HCT116 (cell line): ENCODE measurements around the gene ZBTB20.

Experiments
- CEBPB ChIP-seq: IDR thresholded peaks from 2 replicates; pipeline ENCODE4 v1.6.1; 2012; ENCODE audit warnings: low read depth
- EZH2 ChIP-seq: fragments of 200-600 bp; sonication (generic); IDR thresholded peaks from 2 replicates; pipeline ENCODE4 v1.6.1; 2017; ENCODE audit warnings: antibody characterized with exemption, mixed run types
- EZH2phosphoT487 ChIP-seq: fragments of 200-600 bp; IDR thresholded peaks from 2 replicates; pipeline ENCODE4 v1.6.1; 2018; ENCODE audit warnings: antibody characterized with exemption, borderline replicate concordance
- POLR2A ChIP-seq: IDR thresholded peaks from 2 replicates; pipeline ENCODE4 v1.7.0; 2011; ENCODE audit warnings: borderline replicate concordance; ENCODE audit not compliant: insufficient read depth, insufficient read length; ENCODE audit errors: extremely low read depth
- POLR2AphosphoS5 ChIP-seq: IDR thresholded peaks from 2 replicates; pipeline ENCODE4 v1.6.1; 2011; ENCODE audit warnings: mild to moderate bottlenecking, low read depth, low read length, moderate library complexity
- RAD21 ChIP-seq: IDR thresholded peaks from 2 replicates; pipeline ENCODE4 v1.6.1; 2012; ENCODE audit warnings: low read depth, mild to moderate bottlenecking
- SIN3A ChIP-seq: IDR thresholded peaks from 2 replicates; pipeline ENCODE4 v1.6.1; 2012; ENCODE audit warnings: low read depth
- SP1 ChIP-seq: IDR thresholded peaks from 2 replicates; pipeline ENCODE4 v1.6.1; 2012; ENCODE audit warnings: low read depth
- YY1 ChIP-seq: IDR thresholded peaks from 2 replicates; pipeline ENCODE4 v1.6.1; 2011; ENCODE audit warnings: low read length, low read depth, moderate library complexity, mild to moderate bottlenecking; ENCODE audit not compliant: insufficient replicate concordance; ENCODE audit errors: extremely low read depth
- TF ChIP-seq, protein P1 (sequence below), 3 experiments: fragments of 200-600 bp in 1 of 3; sonication (generic) in 1 of 3; IDR thresholded peaks in 2 of 3; conservative IDR thresholded peaks in 1 of 3; 2 replicates each; pipeline ENCODE4 v1.5.1; 2012 to 2017; ENCODE audit warnings: low read depth in 2 of 3, low read length in 2 of 3, antibody characterized with exemption in 1 of 3, borderline replicate concordance in 1 of 3, control low read depth in 1 of 3, mild to moderate bottlenecking in 1 of 3, mixed read lengths in 1 of 3, mixed run types in 1 of 3, moderate library complexity in 1 of 3; ENCODE audit not compliant: insufficient read depth in 1 of 3
- TF ChIP-seq, protein P2 (sequence below): IDR thresholded peaks from 2 replicates; pipeline ENCODE4 v1.6.1; 2012; ENCODE audit warnings: low read depth
- TF ChIP-seq, protein P3 (sequence below): IDR thresholded peaks from 2 replicates; pipeline ENCODE4 v1.6.1; 2012
- TF ChIP-seq, protein P4 (sequence below): IDR thresholded peaks from 2 replicates; pipeline ENCODE4 v1.6.1; 2011; ENCODE audit warnings: mild to moderate bottlenecking, low read length, moderate library complexity; ENCODE audit not compliant: insufficient replicate concordance; ENCODE audit errors: extremely low read depth

DNA sequence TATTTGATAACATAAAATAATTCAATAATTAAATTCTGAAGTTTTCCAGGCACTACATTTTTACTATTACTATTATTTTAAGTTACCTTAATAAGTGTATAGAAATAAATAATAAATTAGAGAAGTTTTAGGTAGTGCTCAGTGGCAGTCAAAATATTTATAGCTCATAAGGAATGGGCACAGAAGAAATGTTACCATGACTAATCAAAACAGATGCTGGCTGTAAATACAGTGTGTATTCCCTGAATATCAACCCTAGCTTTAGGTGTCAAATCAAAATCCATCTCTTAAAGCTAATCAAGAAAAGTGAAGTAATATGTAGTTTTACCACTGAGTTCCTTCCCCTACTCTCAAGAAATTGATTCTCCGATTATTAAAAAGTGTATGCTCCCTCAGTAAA is 35.5 kb downstream of the ZBTB20 start:
- TF ChIP-seq, protein P1, sequence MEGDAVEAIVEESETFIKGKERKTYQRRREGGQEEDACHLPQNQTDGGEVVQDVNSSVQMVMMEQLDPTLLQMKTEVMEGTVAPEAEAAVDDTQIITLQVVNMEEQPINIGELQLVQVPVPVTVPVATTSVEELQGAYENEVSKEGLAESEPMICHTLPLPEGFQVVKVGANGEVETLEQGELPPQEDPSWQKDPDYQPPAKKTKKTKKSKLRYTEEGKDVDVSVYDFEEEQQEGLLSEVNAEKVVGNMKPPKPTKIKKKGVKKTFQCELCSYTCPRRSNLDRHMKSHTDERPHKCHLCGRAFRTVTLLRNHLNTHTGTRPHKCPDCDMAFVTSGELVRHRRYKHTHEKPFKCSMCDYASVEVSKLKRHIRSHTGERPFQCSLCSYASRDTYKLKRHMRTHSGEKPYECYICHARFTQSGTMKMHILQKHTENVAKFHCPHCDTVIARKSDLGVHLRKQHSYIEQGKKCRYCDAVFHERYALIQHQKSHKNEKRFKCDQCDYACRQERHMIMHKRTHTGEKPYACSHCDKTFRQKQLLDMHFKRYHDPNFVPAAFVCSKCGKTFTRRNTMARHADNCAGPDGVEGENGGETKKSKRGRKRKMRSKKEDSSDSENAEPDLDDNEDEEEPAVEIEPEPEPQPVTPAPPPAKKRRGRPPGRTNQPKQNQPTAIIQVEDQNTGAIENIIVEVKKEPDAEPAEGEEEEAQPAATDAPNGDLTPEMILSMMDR (IDR thresholded peaks at IDR 0.05 in 2 of 3, conservative IDR thresholded peaks at IDR 0.05 in 1 of 3; ENCODE audit: borderline replicate concordance in 1 of 3, insufficient read depth in 1 of 3, low read depth in 2 of 3, low read length in 2 of 3), result no peak
- no peak for TF ChIP-seq EZH2phosphoT487
- TF ChIP-seq, protein P2, sequence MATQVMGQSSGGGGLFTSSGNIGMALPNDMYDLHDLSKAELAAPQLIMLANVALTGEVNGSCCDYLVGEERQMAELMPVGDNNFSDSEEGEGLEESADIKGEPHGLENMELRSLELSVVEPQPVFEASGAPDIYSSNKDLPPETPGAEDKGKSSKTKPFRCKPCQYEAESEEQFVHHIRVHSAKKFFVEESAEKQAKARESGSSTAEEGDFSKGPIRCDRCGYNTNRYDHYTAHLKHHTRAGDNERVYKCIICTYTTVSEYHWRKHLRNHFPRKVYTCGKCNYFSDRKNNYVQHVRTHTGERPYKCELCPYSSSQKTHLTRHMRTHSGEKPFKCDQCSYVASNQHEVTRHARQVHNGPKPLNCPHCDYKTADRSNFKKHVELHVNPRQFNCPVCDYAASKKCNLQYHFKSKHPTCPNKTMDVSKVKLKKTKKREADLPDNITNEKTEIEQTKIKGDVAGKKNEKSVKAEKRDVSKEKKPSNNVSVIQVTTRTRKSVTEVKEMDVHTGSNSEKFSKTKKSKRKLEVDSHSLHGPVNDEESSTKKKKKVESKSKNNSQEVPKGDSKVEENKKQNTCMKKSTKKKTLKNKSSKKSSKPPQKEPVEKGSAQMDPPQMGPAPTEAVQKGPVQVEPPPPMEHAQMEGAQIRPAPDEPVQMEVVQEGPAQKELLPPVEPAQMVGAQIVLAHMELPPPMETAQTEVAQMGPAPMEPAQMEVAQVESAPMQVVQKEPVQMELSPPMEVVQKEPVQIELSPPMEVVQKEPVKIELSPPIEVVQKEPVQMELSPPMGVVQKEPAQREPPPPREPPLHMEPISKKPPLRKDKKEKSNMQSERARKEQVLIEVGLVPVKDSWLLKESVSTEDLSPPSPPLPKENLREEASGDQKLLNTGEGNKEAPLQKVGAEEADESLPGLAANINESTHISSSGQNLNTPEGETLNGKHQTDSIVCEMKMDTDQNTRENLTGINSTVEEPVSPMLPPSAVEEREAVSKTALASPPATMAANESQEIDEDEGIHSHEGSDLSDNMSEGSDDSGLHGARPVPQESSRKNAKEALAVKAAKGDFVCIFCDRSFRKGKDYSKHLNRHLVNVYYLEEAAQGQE, result no peak
- TF ChIP-seq, protein P3, sequence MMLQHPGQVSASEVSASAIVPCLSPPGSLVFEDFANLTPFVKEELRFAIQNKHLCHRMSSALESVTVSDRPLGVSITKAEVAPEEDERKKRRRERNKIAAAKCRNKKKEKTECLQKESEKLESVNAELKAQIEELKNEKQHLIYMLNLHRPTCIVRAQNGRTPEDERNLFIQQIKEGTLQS, result no peak
- TF ChIP-seq POLR2AphosphoS5, result no peak
- no peak for TF ChIP-seq RAD21
- no peak for TF ChIP-seq SIN3A
- TF ChIP-seq EZH2, result no peak
- no peak for TF ChIP-seq POLR2A
- TF ChIP-seq, protein P4, sequence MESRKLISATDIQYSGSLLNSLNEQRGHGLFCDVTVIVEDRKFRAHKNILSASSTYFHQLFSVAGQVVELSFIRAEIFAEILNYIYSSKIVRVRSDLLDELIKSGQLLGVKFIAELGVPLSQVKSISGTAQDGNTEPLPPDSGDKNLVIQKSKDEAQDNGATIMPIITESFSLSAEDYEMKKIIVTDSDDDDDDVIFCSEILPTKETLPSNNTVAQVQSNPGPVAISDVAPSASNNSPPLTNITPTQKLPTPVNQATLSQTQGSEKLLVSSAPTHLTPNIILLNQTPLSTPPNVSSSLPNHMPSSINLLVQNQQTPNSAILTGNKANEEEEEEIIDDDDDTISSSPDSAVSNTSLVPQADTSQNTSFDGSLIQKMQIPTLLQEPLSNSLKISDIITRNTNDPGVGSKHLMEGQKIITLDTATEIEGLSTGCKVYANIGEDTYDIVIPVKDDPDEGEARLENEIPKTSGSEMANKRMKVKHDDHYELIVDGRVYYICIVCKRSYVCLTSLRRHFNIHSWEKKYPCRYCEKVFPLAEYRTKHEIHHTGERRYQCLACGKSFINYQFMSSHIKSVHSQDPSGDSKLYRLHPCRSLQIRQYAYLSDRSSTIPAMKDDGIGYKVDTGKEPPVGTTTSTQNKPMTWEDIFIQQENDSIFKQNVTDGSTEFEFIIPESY, result no peak
- no peak for TF ChIP-seq SP1
- TF ChIP-seq YY1, result no peak
- TF ChIP-seq CEBPB, result no peak
